ENCODE measurements around the gene SPATA22. TPM values are rescaled to one million over a fixed set of nuclear protein-coding genes. Genes with fewer than 3 reads are reported as not detected.

SPATA22 gene
- total and polyA plus RNA-seq, 3 donors from 2014 or later, result 100 to 368 (median 114) TPM

GRCh38 chr17:3497101-3497500 is 25.5 kb upstream of the SPATA22 start:
- WGBS, 2 donors, result 80 to 91% methylated on average over 7 of the region's 7 CpGs

GRCh38 chr17:3485481-3486068 is 14.0 kb upstream of the SPATA22 start:
- intact Hi-C loops (cut with DNase I; ENCODE audit: low total_unique reads), result no loop called here
- no peak for DNase-seq
- 92 to 93% methylated on average over 8 of the region's 8 CpGs for WGBS, 2 donors

More at GRCh38 chr17:3497101-3497500, 25.5 kb upstream of the SPATA22 start:
- TF ChIP-seq CTCF (IDR thresholded peaks at IDR 0.05) (no peak), POLR2A (IDR thresholded peaks at IDR 0.05) (no peak)
- DNase-seq, result no peak
- no peak overlapping the region for H3K27ac ChIP-seq
- no peaks in the 10 kb centered on the region for H3K4me1 ChIP-seq
- H3K27me3 ChIP-seq, result no peaks in the 10 kb centered on the region
- no peaks in the 10 kb centered on the region for H3K36me3 ChIP-seq (ENCODE audit: low read depth, missing control alignments)
- intact Hi-C loops (cut with DNase I; ENCODE audit: low total_unique reads), result no loop called here
- no peaks in the 10 kb centered on the region for H3K9me3 ChIP-seq
- no peak overlapping the region for H3K4me3 ChIP-seq

GRCh38 chr17:3482852-3483251 is 11.2 kb upstream of the SPATA22 start:
- Histone ChIP-seq H3K4me1 (no peaks in the 10 kb centered on the region), H3K27ac (no peak overlapping the region), H3K4me3 (no peak overlapping the region), H3K36me3 (ENCODE audit: low read depth, missing control alignments) (no peaks in the 10 kb centered on the region), H3K9me3 (no peaks in the 10 kb centered on the region), H3K27me3 (no peaks in the 10 kb centered on the region)
- DNase-seq, result no peak
- WGBS, 2 donors, result 46 to 66% methylated on average over 3 of the region's 3 CpGs
- intact Hi-C loops (cut with DNase I; ENCODE audit: low total_unique reads), result no loop called here
- TF ChIP-seq CTCF (IDR thresholded peaks at IDR 0.05), result no peak
- no peak for TF ChIP-seq POLR2A (IDR thresholded peaks at IDR 0.05)

More at GRCh38 chr17:3485481-3486068, 14.0 kb upstream of the SPATA22 start:
- Histone ChIP-seq H3K36me3 (ENCODE audit: low read depth, missing control alignments) (no peaks in the 10 kb centered on the region), H3K4me1 (no peaks in the 10 kb centered on the region), H3K4me3 (no peak overlapping the region), H3K27ac (no peak overlapping the region), H3K9me3 (no peaks in the 10 kb centered on the region), H3K27me3 (no peaks in the 10 kb centered on the region)
- TF ChIP-seq CTCF (IDR thresholded peaks at IDR 0.05) (no peak), POLR2A (IDR thresholded peaks at IDR 0.05) (no peak)

- H3K4me3 ChIP-seq, result no peak overlapping the region
- no peak overlapping the region for H3K27ac ChIP-seq
- H3K4me1 ChIP-seq, result no peaks in the 10 kb centered on the region
- no peaks in the 10 kb centered on the region for H3K27me3 ChIP-seq
- no peaks in the 10 kb centered on the region for H3K36me3 ChIP-seq (ENCODE audit: low read depth, missing control alignments)
- DNase-seq, result no peak
- intact Hi-C loops (cut with DNase I; ENCODE audit: low total_unique reads), result no loop called here
- TF ChIP-seq CTCF (IDR thresholded peaks at IDR 0.05) (no peak), POLR2A (IDR thresholded peaks at IDR 0.05) (no peak)
- no peaks in the 10 kb centered on the region for H3K9me3 ChIP-seq
- 89 to 92% methylated on average over 3 of the region's 3 CpGs for WGBS, 2 donors
These were observed 8.4 kb upstream of the SPATA22 start for GRCh38 chr17:3479988-3480387.

All from testis (tissue), 3 donors.